T-cell (primary cell): Measurements from ENCODE around the gene MTCH2. TPM values are rescaled to one million over a fixed set of nuclear protein-coding genes. Genes with fewer than 3 reads are reported as not detected.
"Not testable (repeated sequence)": the region's sequence is repeated elsewhere in the genome, so short reads cannot be mapped to it uniquely, and the experiment has no call there.

Experiments
- ATAC-seq, 4 experiments: fragments of 200-7000 bp in 3 of 4; fragments of 150-1000 bp in 1 of 4; cut with Tn5 transposase; replicated peaks in 1 of 4; 1 replicate in 3 of 4; 2 replicates in 1 of 4; pipeline ENCODE4 v1.10.0; 2021; ENCODE audit warnings: moderate library complexity in 3 of 4, mild to moderate bottlenecking in 2 of 4, moderate number of reproducible peaks in 1 of 4
- CTCF ChIA-PET, 2 donors: fragments of 300-600 bp; sonication (Branson Sonifier 250); formaldehyde crosslinking; loops; one replicate each; lab custom pipeline; 2022; ENCODE audit warnings: antibody characterized with exemption in 2 of 2; lab: Charles Lee
- POLR2A ChIA-PET, 2 donors: fragments of 300-600 bp; sonication (Branson Sonifier 250); formaldehyde crosslinking; loops; one replicate each; lab custom pipeline; 2022; ENCODE audit warnings: antibody characterized with exemption in 2 of 2; lab: Charles Lee
- DNase-seq, 35 experiments: peaks; one replicate each; pipeline versions ENCODE4 v3.0.0 to v3.0.0-alpha.2; 2013 to 2023
- H3K27ac ChIP-seq: one replicate; pipeline ENCODE4 v1.5.1; 2013; ENCODE audit warnings: low read length
- H3K27me3 ChIP-seq, 2 experiments: replicated peaks in 1 of 2; 1 replicate in 1 of 2; 2 replicates in 1 of 2; pipeline versions ENCODE4 v1.6.1 to v1.7.0; 2013; ENCODE audit warnings: low read length in 1 of 2, mixed read lengths in 1 of 2; ENCODE audit not compliant: control insufficient read depth in 2 of 2, insufficient read depth in 2 of 2; ENCODE audit errors: extremely low read depth in 1 of 2
- H3K36me3 ChIP-seq, 2 donors: 1 replicate in 1 of 2; 2 replicates in 1 of 2; pipeline versions ENCODE4 v1.6.1 to v1.7.0; 2013; ENCODE audit warnings: low read length in 1 of 2; ENCODE audit not compliant: control insufficient read depth in 2 of 2, insufficient read depth in 1 of 2; ENCODE audit errors: extremely low read depth in 1 of 2
- H3K4me1 ChIP-seq, 2 experiments: 1 replicate in 1 of 2; 2 replicates in 1 of 2; pipeline versions ENCODE4 v1.6.1 to v1.7.0; 2013; ENCODE audit warnings: low read length in 2 of 2, mixed read lengths in 1 of 2; ENCODE audit not compliant: insufficient read depth in 2 of 2, control insufficient read depth in 1 of 2; ENCODE audit errors: extremely low read depth in 1 of 2
- H3K4me3 ChIP-seq, 2 donors: 1 replicate in 1 of 2; 2 replicates in 1 of 2; pipeline versions ENCODE4 v1.5.1 to v1.7.0; 2013; ENCODE audit warnings: mild to moderate bottlenecking in 2 of 2, low read length in 1 of 2, moderate library complexity in 1 of 2; ENCODE audit not compliant: control insufficient read depth in 1 of 2; ENCODE audit errors: extremely low read depth in 1 of 2
- H3K9me3 ChIP-seq: 2 replicates; pipeline ENCODE4 v1.7.0; 2013
- H3K27ac Mint-ChIP-seq, 2 donors: one replicate each; pipeline ENCODE4 v1.8.0; 2020 to 2021; ENCODE audit warnings: mild to moderate bottlenecking in 2 of 2, mixed read lengths in 2 of 2
- H3K27me3 Mint-ChIP-seq, 2 donors: one replicate each; pipeline ENCODE4 v1.8.0; 2021 to 2022; ENCODE audit warnings: mixed read lengths in 2 of 2
- H3K36me3 Mint-ChIP-seq: one replicate; pipeline ENCODE4 v1.8.0; 2021; ENCODE audit warnings: mixed read lengths
- H3K4me1 Mint-ChIP-seq, 3 donors: one replicate each; pipeline ENCODE4 v1.8.0; 2020 to 2022; ENCODE audit warnings: mixed read lengths in 3 of 3, mild to moderate bottlenecking in 1 of 3
- H3K4me3 Mint-ChIP-seq, 3 donors: one replicate each; pipeline ENCODE4 v1.8.0; 2020 to 2022; ENCODE audit warnings: mild to moderate bottlenecking in 3 of 3, mixed read lengths in 3 of 3, moderate library complexity in 3 of 3
- H3K9me3 Mint-ChIP-seq, 3 donors: one replicate each; pipeline ENCODE4 v1.8.0; 2020 to 2022; ENCODE audit warnings: mixed read lengths in 3 of 3
- WGBS: methylation state at CpG from one replicate; pipeline ENCODE4 v1.1.5; 2013; ENCODE audit warnings: missing lambda C conversion rate; ENCODE audit not compliant: insufficient coverage; 5-methylcytosine and 5-hydroxymethylcytosine counted together
- total RNA-seq, 35 experiments: library from RNA in 6 of 35; stranded (reverse) in 6 of 35; fragments of 120-200 nt in 1 of 35; gene quantifications; one replicate each; pipeline versions ENCODE4 v1.2.1 to v1.2.4 and lab custom pipeline; 2013 to 2026

Gene MTCH2
- 10 to 100 TPM; 20.4 to 32.1 (median 26.7) TPM for total RNA-seq
- 26.6 TPM for total RNA-seq (2013)
- total RNA-seq (lab: John Stamatoyannopoulos, UW): 15.1 to 138 (median 32.7) reads per million in 29 experiments

GRCh38 chr11:47642099-47642855 is at the start of gene MTCH2:
MTCH2 (minus strand) TSS chr11:47642559; CDS start chr11:47642465, 94 bp downstream.
- CTCF ChIA-PET: interaction anchor here in 1 of 2 donors (0.5 kb wide), 1 partner anchor 33 kb away, joined by 6 read pairs; no protein-coding TSS in a partner anchor
- POLR2A ChIA-PET: interaction anchor here in 1 of 2 donors (0.6 kb wide), 1 partner anchor 1795 kb away, joined by 6 read pairs; no protein-coding TSS in a partner anchor

GRCh38 chr11:47691979-47692378 is 49.6 kb upstream of the MTCH2 start:
- H3K27ac ChIP-seq: no peak overlapping the region
- Mint-ChIP-seq H3K4me3 (no peak overlapping the region), H3K36me3 (no peaks in the 10 kb centered on the region), H3K9me3 (no peaks in the 10 kb centered on the region), H3K27me3 (no peaks in the 10 kb centered on the region), H3K27ac (peak overlapping the region in 1 of 2 donors; percentile 33), H3K4me1 (peaks cover 6 to 8% (median 7%) of the 10 kb centered on the region in 3 donors)
- H3K4me3 ChIP-seq: no peak overlapping the region
- H3K4me1 ChIP-seq: no peaks in the 10 kb centered on the region
- no peaks in the 10 kb centered on the region for H3K9me3 ChIP-seq
- POLR2A ChIA-PET: interaction anchor here in 1 of 2 donors (0.6 kb wide), 1 partner anchor 36 kb away, joined by 15 read pairs; no protein-coding TSS in a partner anchor
- H3K27me3 ChIP-seq: no peaks in the 10 kb centered on the region
- no CpG with 5 or more reads among the region's 2 CpGs for WGBS
- no peaks in the 10 kb centered on the region for H3K36me3 ChIP-seq
- CTCF ChIA-PET: no interaction called here
- DNase-seq (no peak), ATAC-seq (no peak)

More at GRCh38 chr11:47642099-47642855, at the start of gene MTCH2:
- Mint-ChIP-seq H3K36me3 (peaks cover 16% of the 10 kb centered on the region), H3K9me3 (no peaks in the 10 kb centered on the region), H3K4me1 (peaks cover 19 to 32% (median 28%) of the 10 kb centered on the region in 3 donors), H3K27ac (peak within 1 kb of the TSS; percentile 92 to 96), H3K4me3 (peak within 1 kb of the TSS; percentile 90 to 96 (median 92)), H3K27me3 (no peaks in the 10 kb centered on the region)
- peak; percentile 89 to 95 (median 91) for ATAC-seq
- peak within 1 kb of the TSS; percentile 88 for H3K27ac ChIP-seq
- peaks cover 0 to 8% of the 10 kb centered on the region in 2 donors for H3K36me3 ChIP-seq
- no peaks in the 10 kb centered on the region for H3K27me3 ChIP-seq
- WGBS: under 1% methylated on average over 78 of the region's 78 CpGs
- peaks cover 8 to 24% of the 10 kb centered on the region in 2 experiments for H3K4me1 ChIP-seq
- H3K9me3 ChIP-seq: no peaks in the 10 kb centered on the region
- DNase-seq: peak; percentile 87 to 98 (median 92)
- H3K4me3 ChIP-seq: peak within 1 kb of the TSS; percentile 78 to 99

GRCh38 chr11:47689480-47689879 is 47.1 kb upstream of the MTCH2 start:
- Mint-ChIP-seq H3K9me3 (no peaks in the 10 kb centered on the region), H3K27ac (no peak overlapping the region), H3K27me3 (no peaks in the 10 kb centered on the region), H3K36me3 (no peaks in the 10 kb centered on the region), H3K4me3 (no peak overlapping the region), H3K4me1 (peaks cover 6 to 8% (median 7%) of the 10 kb centered on the region in 3 donors)
- DNase-seq (no peak), ATAC-seq (no peak)
- Histone ChIP-seq H3K9me3 (no peaks in the 10 kb centered on the region), H3K4me3 (no peak overlapping the region), H3K4me1 (no peaks in the 10 kb centered on the region), H3K27me3 (no peaks in the 10 kb centered on the region), H3K36me3 (no peaks in the 10 kb centered on the region), H3K27ac (no peak overlapping the region)
- WGBS: 100% methylated on average over 1 of the region's 5 CpGs
- ChIA-PET CTCF (no interaction called here), POLR2A (no interaction called here)

- Histone ChIP-seq H3K36me3 (no peaks in the 10 kb centered on the region), H3K27me3 (no peaks in the 10 kb centered on the region), H3K27ac (no peak overlapping the region), H3K4me1 (no peaks in the 10 kb centered on the region), H3K9me3 (no peaks in the 10 kb centered on the region), H3K4me3 (no peak overlapping the region)
- no peak overlapping the region for H3K27ac Mint-ChIP-seq
- no peaks in the 10 kb centered on the region for H3K9me3 Mint-ChIP-seq
- ChIA-PET POLR2A (no interaction called here), CTCF (no interaction called here)
- H3K27me3 Mint-ChIP-seq: no peaks in the 10 kb centered on the region
- DNase-seq: no peak
- 29% methylated on average over 1 of the region's 2 CpGs for WGBS
- peaks cover 6 to 8% (median 7%) of the 10 kb centered on the region in 3 donors for H3K4me1 Mint-ChIP-seq
- H3K36me3 Mint-ChIP-seq: no peaks in the 10 kb centered on the region
- ATAC-seq: no peak
- H3K4me3 Mint-ChIP-seq: no peak overlapping the region
These were observed 46.6 kb upstream of the MTCH2 start for GRCh38 chr11:47688991-47689390.

- no peak for DNase-seq
- no peak overlapping the region for H3K4me3 Mint-ChIP-seq
- H3K36me3 Mint-ChIP-seq: no peaks in the 10 kb centered on the region
These were observed 45.8 kb upstream of the MTCH2 start for GRCh38 chr11:47688111-47688510.

GRCh38 chr11:47686704-47687103 is 44.3 kb upstream of the MTCH2 start:
- not testable (repeated sequence) for DNase-seq, H3K9me3 Mint-ChIP-seq, H3K36me3 ChIP-seq, H3K27me3 ChIP-seq, H3K27ac Mint-ChIP-seq, H3K9me3 ChIP-seq, H3K36me3 Mint-ChIP-seq, H3K27me3 Mint-ChIP-seq, ATAC-seq, H3K27ac ChIP-seq, H3K4me1 Mint-ChIP-seq, H3K4me3 Mint-ChIP-seq, H3K4me1 ChIP-seq, H3K4me3 ChIP-seq
- no CpG with 5 or more reads among the region's 3 CpGs for WGBS
- ChIA-PET CTCF (interaction anchor here in 1 of 2 donors (0.7 kb wide), 1 partner anchor 808 kb away, joined by 8 read pairs; no protein-coding TSS in a partner anchor), POLR2A (interaction anchor here in 1 of 2 donors (0.7 kb wide), 1 partner anchor 13 kb away, joined by 11 read pairs; no protein-coding TSS in a partner anchor)

More at GRCh38 chr11:47688111-47688510, 45.8 kb upstream of the MTCH2 start:
- Histone ChIP-seq H3K27me3 (no peaks in the 10 kb centered on the region), H3K4me3 (no peak overlapping the region), H3K4me1 (no peaks in the 10 kb centered on the region), H3K9me3 (no peaks in the 10 kb centered on the region), H3K36me3 (no peaks in the 10 kb centered on the region), H3K27ac (no peak overlapping the region)
- no peaks in the 10 kb centered on the region for H3K9me3 Mint-ChIP-seq
- H3K4me1 Mint-ChIP-seq: peaks cover 5 to 8% (median 5%) of the 10 kb centered on the region in 3 donors
- CTCF ChIA-PET: no interaction called here
- POLR2A ChIA-PET: interaction anchor here in 1 of 2 donors (0.6 kb wide), 1 partner anchor 19 kb away, joined by 6 read pairs; no protein-coding TSS in a partner anchor
- H3K27me3 Mint-ChIP-seq: no peaks in the 10 kb centered on the region
- no peak overlapping the region for H3K27ac Mint-ChIP-seq
- WGBS: 80% methylated on average over 2 of the region's 4 CpGs
- ATAC-seq: no peak
